NCI-H524 treated with DMSO at 0.1 percent for 48 hours (cell line): ENCODE measurements around the gene MFSD6.
"Not testable (repeated sequence)": the region's sequence is repeated elsewhere in the genome, so short reads cannot be mapped to it uniquely, and the experiment has no call there.

ENCODE experiments used
- DNase-seq: peaks from one replicate; lab custom pipeline; 2025; lab: John Stamatoyannopoulos, UW

MFSD6 gene

DNA sequence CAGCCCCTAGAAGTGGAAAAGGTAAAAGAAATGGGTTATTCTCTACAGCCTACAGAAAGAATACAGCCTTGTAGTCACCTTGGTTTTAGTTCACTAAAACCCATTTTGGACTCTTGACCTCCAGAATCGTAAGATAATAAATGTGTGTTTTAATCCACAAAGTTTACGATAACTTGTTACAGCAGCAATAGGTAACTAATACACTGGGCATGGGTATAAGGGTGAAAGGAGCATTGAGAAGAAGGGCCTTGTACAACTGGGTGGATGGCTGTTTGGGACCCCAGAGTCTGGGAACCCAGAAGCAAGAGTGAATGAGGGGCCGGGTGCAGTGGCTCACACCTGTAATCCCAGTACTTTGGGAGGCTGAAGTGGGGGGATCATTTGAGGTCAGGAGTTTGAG is 2.2 kb upstream of the MFSD6 start:
- DNase-seq, result no peak

GRCh38 chr2:190406805-190407204 is 1.4 kb upstream of the MFSD6 start:
- DNase-seq, result no peak

GRCh38 chr2:190407246-190407661 is 901 bp upstream of the MFSD6 start:
- no peak for DNase-seq

GRCh38 chr2:190408538-190409271 is 550 bp downstream of the MFSD6 start:
- no peak for DNase-seq

DNA sequence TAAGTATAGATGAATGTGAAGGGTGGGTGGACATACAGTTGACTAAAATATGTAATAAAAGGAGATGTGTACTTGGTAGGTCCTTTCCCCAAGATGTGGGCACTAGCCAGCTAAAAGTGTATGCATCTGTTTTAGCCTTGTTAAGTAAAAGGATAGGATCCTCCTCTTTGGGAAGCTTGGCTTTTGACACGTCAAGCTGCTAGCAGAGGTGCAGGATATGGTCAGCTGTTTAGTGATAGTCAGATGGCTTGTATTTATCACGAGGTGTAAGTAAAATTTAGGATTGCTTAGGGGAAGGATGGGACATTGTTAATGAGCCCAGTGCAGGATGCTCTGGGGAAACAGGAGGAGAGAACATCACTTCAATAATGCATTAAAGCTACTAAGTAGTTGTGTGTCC is 1.5 kb downstream of the MFSD6 start:
- DNase-seq, result no peak

DNA sequence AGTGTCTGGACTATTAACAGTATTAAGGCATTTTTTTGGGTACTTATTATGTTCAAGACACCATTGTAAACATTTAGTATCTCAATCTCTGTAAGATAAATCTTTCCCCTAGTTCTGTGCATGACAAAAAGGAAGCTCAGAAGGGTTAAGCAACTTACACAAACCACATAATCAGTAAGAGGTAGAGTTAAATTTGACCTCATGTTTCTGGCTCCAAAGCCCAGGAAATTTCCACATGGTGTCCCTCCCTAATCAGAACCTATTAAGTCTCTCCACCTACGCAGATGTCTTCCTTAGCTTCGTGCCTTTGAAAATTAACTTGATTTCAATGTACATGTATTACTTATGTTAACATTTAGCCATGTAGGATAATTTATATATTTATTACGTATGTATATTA is 2.0 kb downstream of the MFSD6 start:
- DNase-seq, result no peak

GRCh38 chr2:190412966-190413365 is 4.8 kb downstream of the MFSD6 start:
- DNase-seq, result no peak

- DNase-seq, result no peak
Observed at GRCh38 chr2:190413421-190413820, 5.3 kb downstream of the MFSD6 start.

GRCh38 chr2:190415251-190415650 is 7.1 kb downstream of the MFSD6 start:
- DNase-seq, result no peak

- DNase-seq, result peak; percentile 34
Observed at GRCh38 chr2:190415794-190416775, 7.9 kb downstream of the MFSD6 start.

DNA sequence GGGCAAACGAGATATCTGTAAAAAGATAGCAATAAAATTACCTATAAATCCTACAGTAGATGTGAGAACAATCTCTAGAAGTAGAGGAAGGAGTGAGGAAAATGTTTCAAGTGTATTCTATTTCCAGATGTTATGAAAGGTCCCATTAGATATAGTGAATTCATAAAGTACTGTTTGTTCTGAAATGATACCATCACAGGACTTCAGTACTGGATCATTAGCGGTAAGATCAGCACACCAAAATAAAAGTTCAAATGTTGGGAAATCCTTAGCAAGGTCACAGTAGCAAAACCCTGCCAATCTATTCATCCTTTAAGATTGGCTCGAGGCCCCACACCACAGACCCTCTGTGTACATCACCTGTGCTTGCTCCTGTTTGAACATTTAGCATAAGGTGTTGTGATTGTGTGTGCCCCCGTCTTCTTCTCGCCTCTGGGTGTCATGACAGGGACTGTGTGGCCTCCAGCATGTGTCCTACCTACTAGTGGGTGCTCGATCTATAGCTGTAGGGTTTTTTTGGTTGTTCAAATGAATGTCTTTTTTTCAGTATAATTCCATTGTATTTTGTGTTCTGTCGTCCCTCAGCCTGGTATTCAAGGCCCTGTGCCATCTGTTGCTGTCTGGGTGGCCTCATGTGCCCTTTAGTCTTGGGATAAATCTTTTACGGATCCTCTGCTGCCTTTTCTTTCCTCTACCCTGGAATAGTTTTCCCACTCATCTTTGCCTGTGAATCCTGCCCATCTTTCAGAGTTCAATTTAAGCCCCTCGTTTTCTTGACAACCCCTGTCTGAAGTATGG is 9.1 kb downstream of the MFSD6 start:
- no peak for DNase-seq

DNA sequence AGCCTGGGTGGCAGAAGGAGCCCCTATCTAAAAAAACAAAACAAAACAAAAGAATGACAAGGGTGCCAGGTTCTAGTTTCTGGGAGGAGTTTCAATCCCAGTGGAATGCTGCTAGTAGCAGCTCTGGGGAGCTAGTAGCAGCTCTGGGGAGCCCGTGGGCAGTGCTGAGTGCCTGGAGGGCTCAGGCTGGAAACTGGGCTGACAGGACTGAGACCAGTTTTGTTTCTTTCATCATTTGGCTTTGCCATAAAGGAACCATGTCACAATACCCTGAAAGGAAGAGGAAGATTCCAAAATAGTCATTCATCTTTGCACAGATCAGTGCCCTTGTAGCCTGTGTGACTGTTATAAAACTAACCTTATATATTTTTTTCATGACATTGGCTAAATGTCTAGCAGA is 10.6 kb downstream of the MFSD6 start:
- DNase-seq, result no peak

GRCh38 chr2:190420801-190421200 is 12.6 kb downstream of the MFSD6 start:
- DNase-seq, result no peak

DNA sequence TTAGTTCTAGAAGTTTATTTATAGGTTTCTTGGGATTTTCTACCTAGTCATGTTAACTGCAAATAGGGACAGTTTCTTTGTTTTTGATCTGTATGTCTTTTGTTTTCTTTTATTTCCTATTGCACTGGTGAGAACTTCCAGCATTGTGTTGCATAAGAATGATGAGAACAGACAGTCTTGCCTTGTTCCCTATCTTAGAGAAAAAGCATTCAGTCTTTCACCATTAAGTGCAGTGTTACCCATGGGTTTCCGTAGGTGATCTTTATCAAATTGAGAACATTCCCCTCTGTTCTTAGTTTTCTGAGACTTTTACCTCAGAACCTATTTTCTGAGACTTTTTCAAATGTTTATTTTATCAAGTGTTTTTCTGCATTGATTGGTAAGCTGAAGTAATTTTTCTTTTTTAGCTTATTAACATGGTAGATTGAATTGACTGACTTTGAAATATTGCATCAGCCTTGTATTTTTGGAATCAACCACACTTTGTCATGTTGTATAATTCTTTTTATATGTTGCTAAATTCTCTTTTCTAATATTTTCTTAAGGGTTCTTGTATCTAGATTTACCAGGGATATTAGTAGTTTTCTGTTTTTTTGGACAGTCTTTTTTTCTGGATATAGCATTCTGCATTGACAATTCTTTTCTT is 17.2 kb downstream of the MFSD6 start:
- DNase-seq, result no peak

- no peak for DNase-seq
Observed at GRCh38 chr2:190425883-190426658, 17.9 kb downstream of the MFSD6 start.

GRCh38 chr2:190430866-190431265 is 22.7 kb downstream of the MFSD6 start:
- not testable (repeated sequence) for DNase-seq

GRCh38 chr2:190431907-190432306 is 23.8 kb downstream of the MFSD6 start:
- DNase-seq, result no peak

GRCh38 chr2:190432567-190433231 is 24.5 kb downstream of the MFSD6 start:
- no peak for DNase-seq

DNA sequence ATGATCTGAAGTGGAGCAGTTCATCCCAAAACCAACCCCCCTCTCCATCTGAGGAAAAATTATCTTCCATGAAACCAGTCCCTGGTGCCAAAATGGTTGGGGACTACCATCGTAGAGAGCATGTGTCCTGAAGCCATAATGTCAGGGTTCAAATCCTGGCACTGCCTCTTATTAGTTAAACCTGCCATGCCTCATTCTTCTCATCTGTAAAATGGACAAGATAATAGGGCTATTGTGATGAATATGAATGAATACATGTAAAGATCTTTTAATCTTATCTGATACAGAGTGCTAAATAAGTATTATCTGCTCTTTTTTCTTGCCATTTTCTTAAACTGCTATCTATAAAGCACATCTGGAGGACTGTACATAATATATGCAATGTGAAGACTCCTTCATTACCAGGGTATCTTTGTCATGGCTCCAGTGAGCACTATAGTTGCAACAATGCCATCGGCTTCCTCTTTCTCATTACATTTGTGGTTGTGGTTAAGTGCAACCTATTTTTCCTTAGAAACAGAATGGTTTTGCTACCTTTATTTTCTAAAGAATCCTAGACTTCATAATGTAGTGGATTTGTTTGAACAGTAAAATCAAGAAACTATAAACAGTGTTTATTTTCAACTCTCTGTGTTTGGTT is 27.0 kb downstream of the MFSD6 start:
- DNase-seq, result no peak

- DNase-seq, result no peak
Observed at GRCh38 chr2:190436557-190436956, 28.4 kb downstream of the MFSD6 start.
